Epithelial cell of proximal tubule (primary cell): ENCODE measurements around the gene NAALAD2. TPM values are rescaled to one million over a fixed set of nuclear protein-coding genes. Genes with fewer than 3 reads are reported as not detected.
A peak's percentile ranks its signal among the peaks of the same experiment; 100 is the strongest.
"Not testable (repeated sequence)": the region's sequence is repeated elsewhere in the genome, so short reads cannot be mapped to it uniquely, and the experiment has no call there.

Source experiments
- DNase-seq: peaks from one replicate; pipeline ENCODE4 v3.0.0-alpha.2; 2011; ENCODE audit warnings: low read depth
- H3K4me3 ChIP-seq: 2 replicates; pipeline ENCODE4 v1.5.1; 2011; ENCODE audit warnings: low read depth, mild to moderate bottlenecking, low read length
- CTCF ChIP-seq: conservative IDR thresholded peaks from 2 replicates; pipeline ENCODE4 v1.5.1; 2012; ENCODE audit warnings: low read depth, mild to moderate bottlenecking, low read length
- total RNA-seq: library from RNA; depleted of rRNA; stranded (reverse); fragments of >200 nt; gene quantifications from 2 replicates; pipeline ENCODE4 v1.2.3, GENCODE V29; 2015

NAALAD2 gene
- total RNA-seq, 1 donor from 2014 or later = 0.23 TPM

GRCh38 chr11:90124946-90125345 lies 9.5 kb upstream of the NAALAD2 start:
- no peak for TF ChIP-seq CTCF
- no peak for DNase-seq
- no peak overlapping the region for H3K4me3 ChIP-seq

- peak overlapping the region; percentile 52 for H3K4me3 ChIP-seq
- no peak for TF ChIP-seq CTCF
- no peak for DNase-seq
Observed at GRCh38 chr11:90133560-90134477, 644 bp upstream of the NAALAD2 start.

- DNase-seq = no peak
- H3K4me3 ChIP-seq = peak overlapping the region; percentile 52
- no peak for TF ChIP-seq CTCF
Observed at GRCh38 chr11:90135016-90135415, 553 bp downstream of the NAALAD2 start.

GRCh38 chr11:90148900-90149299 lies 14.4 kb downstream of the NAALAD2 start:
- H3K4me3 ChIP-seq = no peak overlapping the region
- TF ChIP-seq CTCF = peak; percentile 26
- no peak for DNase-seq

GRCh38 chr11:90166982-90167573 lies 32.6 kb downstream of the NAALAD2 start:
- not testable (repeated sequence) for H3K4me3 ChIP-seq, DNase-seq

GRCh38 chr11:90167704-90168103 lies 33.2 kb downstream of the NAALAD2 start:
- H3K4me3 ChIP-seq, DNase-seq: not testable (repeated sequence)

- DNase-seq = no peak
- H3K4me3 ChIP-seq = no peak overlapping the region
- no peak for TF ChIP-seq CTCF
Observed at GRCh38 chr11:90168571-90168970, 34.1 kb downstream of the NAALAD2 start.

- TF ChIP-seq CTCF = no peak
- H3K4me3 ChIP-seq = no peak overlapping the region
- no peak for DNase-seq
Observed at GRCh38 chr11:90171359-90171758, 36.9 kb downstream of the NAALAD2 start.
